H9 (cell line): ENCODE measurements around the gene TADA1. TPM values are rescaled to one million over a fixed set of nuclear protein-coding genes. Genes with fewer than 3 reads are reported as not detected.

Experiments
- DNase-seq: peaks from one replicate; pipeline ENCODE4 v3.0.0-alpha.2; 2017
- H2AFZ ChIP-seq: one replicate; pipeline ENCODE4 v1.6.1; 2013; ENCODE audit warnings: mild to moderate bottlenecking, low read length, control low read depth, moderate library complexity
- H2AK5ac ChIP-seq: 2 replicates; pipeline ENCODE4 v1.6.1; 2013; ENCODE audit warnings: low read length, control low read depth, mixed read lengths; ENCODE audit not compliant: insufficient read length
- H2BK120ac ChIP-seq: one replicate; pipeline ENCODE4 v1.6.1; 2013; ENCODE audit warnings: low read depth, mild to moderate bottlenecking, low read length, control low read depth, inconsistent platforms; ENCODE audit not compliant: poor library complexity, severe bottlenecking
- H2BK12ac ChIP-seq: 2 replicates; pipeline ENCODE4 v1.6.1; 2013; ENCODE audit warnings: low read length, control low read depth, mixed read lengths, low read depth; ENCODE audit not compliant: insufficient read length
- H2BK15ac ChIP-seq: 2 replicates; pipeline ENCODE4 v1.6.1; 2013; ENCODE audit warnings: low read depth, low read length, control low read depth
- H2BK20ac ChIP-seq: one replicate; pipeline ENCODE4 v1.6.1; 2013; ENCODE audit warnings: low read depth, mild to moderate bottlenecking, low read length, control low read depth, inconsistent platforms; ENCODE audit not compliant: poor library complexity, severe bottlenecking
- H2BK5ac ChIP-seq: 2 replicates; pipeline ENCODE4 v1.6.1; 2013; ENCODE audit warnings: low read length, control low read depth, mixed read lengths; ENCODE audit not compliant: insufficient read length
- H3K14ac ChIP-seq: 2 replicates; pipeline ENCODE4 v1.6.1; 2013; ENCODE audit warnings: low read length, control low read depth; ENCODE audit not compliant: insufficient read depth
- H3K18ac ChIP-seq: 2 replicates; pipeline ENCODE4 v1.6.1; 2013; ENCODE audit warnings: low read depth, mild to moderate bottlenecking, mixed read lengths, low read length, control low read depth; ENCODE audit not compliant: insufficient read length
- H3K23ac ChIP-seq: 2 replicates; pipeline ENCODE4 v1.6.1; 2013; ENCODE audit warnings: low read length, control low read depth, mixed read lengths, low read depth; ENCODE audit not compliant: insufficient read length
- H3K23me2 ChIP-seq: 2 replicates; pipeline ENCODE4 v1.6.1; 2013; ENCODE audit warnings: low read depth, mild to moderate bottlenecking, mixed read lengths, low read length, control low read depth; ENCODE audit not compliant: insufficient read length, poor library complexity, severe bottlenecking
- H3K27ac ChIP-seq: 2 replicates; pipeline ENCODE4 v1.5.1; 2013; ENCODE audit warnings: low read length, control low read depth, mixed read lengths, low read depth; ENCODE audit not compliant: insufficient read length
- H3K27me3 ChIP-seq: 2 replicates; pipeline ENCODE4 v1.6.1; 2013; ENCODE audit warnings: low read length, control low read depth, inconsistent platforms; ENCODE audit not compliant: insufficient read depth
- H3K4ac ChIP-seq: 2 replicates; pipeline ENCODE4 v1.6.1; 2013; ENCODE audit warnings: low read depth, mild to moderate bottlenecking, control low read depth, inconsistent platforms, low read length, moderate library complexity
- H3K4me1 ChIP-seq: 2 replicates; pipeline ENCODE4 v1.6.1; 2013; ENCODE audit warnings: low read length, control low read depth, inconsistent platforms; ENCODE audit not compliant: insufficient read depth
- H3K4me2 ChIP-seq: 2 replicates; pipeline ENCODE4 v1.6.1; 2013; ENCODE audit warnings: low read length, control low read depth, mixed read lengths; ENCODE audit not compliant: insufficient read length, insufficient read depth
- H3K56ac ChIP-seq: 2 replicates; pipeline ENCODE4 v1.6.1; 2013; ENCODE audit warnings: low read depth, mild to moderate bottlenecking, mixed read lengths, low read length, control low read depth; ENCODE audit not compliant: insufficient read length
- H3K79me1 ChIP-seq: 2 replicates; pipeline ENCODE4 v1.6.1; 2013; ENCODE audit warnings: low read depth, mild to moderate bottlenecking, moderate library complexity, low read length, control low read depth, inconsistent platforms; ENCODE audit not compliant: insufficient read depth, poor library complexity, severe bottlenecking
- H3K79me2 ChIP-seq: 2 replicates; pipeline ENCODE4 v1.6.1; 2013; ENCODE audit warnings: low read length, control low read depth, inconsistent platforms; ENCODE audit not compliant: insufficient read depth
- H3K9ac ChIP-seq: 2 replicates; pipeline ENCODE4 v1.6.1; 2013; ENCODE audit warnings: low read length, control low read depth, mixed read lengths; ENCODE audit not compliant: insufficient read length; ENCODE audit errors: extremely low read depth
- H3K9me3 ChIP-seq: one replicate; pipeline ENCODE4 v1.6.1; 2013; ENCODE audit warnings: low read depth, low read length, inconsistent platforms; ENCODE audit not compliant: control insufficient read depth
- H3T11ph ChIP-seq: one replicate; pipeline ENCODE4 v1.6.1; 2013; ENCODE audit warnings: mild to moderate bottlenecking, low read length, control low read depth, inconsistent platforms
- H4K20me1 ChIP-seq: one replicate; pipeline ENCODE4 v1.6.1; 2013; ENCODE audit not compliant: control insufficient read depth, insufficient read length, insufficient read depth
- H4K5ac ChIP-seq: 2 replicates; pipeline ENCODE4 v1.6.1; 2013; ENCODE audit warnings: low read depth, mild to moderate bottlenecking, mixed read lengths, low read length, control low read depth; ENCODE audit not compliant: insufficient read length
- H4K8ac ChIP-seq: replicated peaks from 2 replicates; pipeline ENCODE4 v1.6.1; 2013; ENCODE audit warnings: low read length, control low read depth, mixed read lengths, low read depth; ENCODE audit not compliant: insufficient read length
- H4K91ac ChIP-seq: 2 replicates; pipeline ENCODE4 v1.6.1; 2013; ENCODE audit warnings: low read depth, mild to moderate bottlenecking, moderate library complexity, mixed read lengths, low read length, control low read depth; ENCODE audit not compliant: insufficient read length
- H3K27ac Mint-ChIP-seq, 3 experiments: 2 replicates in 2 of 3; 3 replicates in 1 of 3; pipeline ENCODE4 v1.8.0; 2020 to 2021; ENCODE audit warnings: mixed read lengths in 3 of 3, mild to moderate bottlenecking in 1 of 3, moderate library complexity in 1 of 3
- H3K27me3 Mint-ChIP-seq: 2 replicates; pipeline ENCODE4 v1.8.0; 2021; ENCODE audit warnings: low read depth, mild to moderate bottlenecking, moderate library complexity, mixed read lengths
- H3K36me3 Mint-ChIP-seq, 3 experiments: 2 replicates in 2 of 3; 3 replicates in 1 of 3; pipeline ENCODE4 v1.8.0; 2020 to 2021; ENCODE audit warnings: low read depth in 3 of 3, mixed read lengths in 3 of 3; ENCODE audit not compliant: insufficient read depth in 1 of 3
- H3K4me1 Mint-ChIP-seq, 2 experiments: 2 replicates each; pipeline ENCODE4 v1.8.0; 2020; ENCODE audit warnings: mixed read lengths in 2 of 2
- H3K4me3 Mint-ChIP-seq, 2 experiments: 2 replicates in 1 of 2; 3 replicates in 1 of 2; pipeline ENCODE4 v1.8.0; 2020 to 2021; ENCODE audit warnings: mild to moderate bottlenecking in 2 of 2, mixed read lengths in 2 of 2, moderate library complexity in 1 of 2
- H3K9me3 Mint-ChIP-seq, 2 experiments: 2 replicates in 1 of 2; 3 replicates in 1 of 2; pipeline ENCODE4 v1.8.0; 2020; ENCODE audit warnings: mild to moderate bottlenecking in 2 of 2, mixed read lengths in 2 of 2, moderate library complexity in 1 of 2
- WGBS: extraction: QIAGEN DNeasy Blood & Tissue Kit; methylation state at CpG from one replicate; pipeline ENCODE4 v1.1.7; 2013; ENCODE audit warnings: missing lambda C conversion rate, low lambda C conversion rate, mixed read lengths; ENCODE audit not compliant: insufficient read length; ENCODE audit errors: extremely low coverage; 5-methylcytosine and 5-hydroxymethylcytosine counted together
- total RNA-seq: library from RNA; stranded (reverse); gene quantifications from 2 replicates; pipeline ENCODE4 v1.2.1, GENCODE V29; 2021
- TF ChIP-seq, protein P1 (sequence below): fragments of 200-600 bp; sonication (generic); conservative IDR thresholded peaks from 3 replicates; pipeline ENCODE4 v1.8.0; 2021; ENCODE audit warnings: antibody characterized with exemption, mild to moderate bottlenecking

The TADA1 gene
- total RNA-seq, 1 experiment from 2014 or later = 20.7 TPM

DNA sequence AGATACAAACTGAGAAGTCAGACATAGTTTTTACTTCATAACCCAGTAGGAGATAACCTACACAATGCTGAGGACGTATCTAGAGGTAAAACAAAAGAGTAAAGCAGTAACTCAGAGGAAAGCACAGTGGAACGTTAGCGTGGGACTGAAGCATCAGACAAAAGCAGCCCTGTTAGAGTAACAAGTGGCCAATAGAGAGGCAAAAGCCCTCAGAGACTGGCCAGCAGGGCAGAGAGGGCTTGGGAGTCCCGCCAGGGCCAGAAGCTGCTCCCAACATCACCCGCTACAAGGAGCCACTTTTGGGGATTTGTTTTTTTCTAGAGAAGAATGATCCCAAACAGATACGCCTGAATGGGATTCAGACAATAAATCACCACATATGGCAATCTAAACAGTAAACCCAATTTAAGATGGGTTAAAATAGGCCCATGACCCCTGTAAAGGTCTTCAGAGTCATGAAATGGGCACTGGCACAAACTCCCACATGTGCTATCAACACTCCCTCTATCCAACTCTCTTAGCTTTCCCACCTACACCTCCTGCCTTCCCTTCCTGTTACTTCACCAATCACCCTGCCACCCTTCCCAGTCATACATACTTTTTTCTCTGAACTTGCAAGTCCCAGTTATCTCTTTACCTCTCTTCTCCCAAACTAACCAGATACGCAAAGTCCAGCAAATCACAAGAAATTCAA is 17.2 kb downstream of the TADA1 start:
- H3K4me1 Mint-ChIP-seq = peaks cover 33 to 40% of the 10 kb centered on the region in 2 experiments
- no peak overlapping the region for H3K23ac ChIP-seq
- H3T11ph ChIP-seq = no peak overlapping the region
- no peaks in the 10 kb centered on the region for H3K9me3 Mint-ChIP-seq
- no peaks in the 10 kb centered on the region for H3K9me3 ChIP-seq
- H3K14ac ChIP-seq = no peak overlapping the region
- H3K23me2 ChIP-seq = no peaks in the 10 kb centered on the region
- no peaks in the 10 kb centered on the region for H3K27me3 Mint-ChIP-seq
- no peak overlapping the region for H3K4me3 Mint-ChIP-seq
- peaks cover 29 to 67% (median 47%) of the 10 kb centered on the region in 3 experiments; a peak in 6 of 7 replicates for H3K36me3 Mint-ChIP-seq
- H3K79me2 ChIP-seq = no peaks in the 10 kb centered on the region
- H3K4me1 ChIP-seq = peaks cover 3% of the 10 kb centered on the region; the same call in 1 of the 2 replicates
- no peak overlapping the region for H4K5ac ChIP-seq
- no CpG with 5 or more reads among the region's 7 CpGs for WGBS
- no peak overlapping the region for H3K4me2 ChIP-seq
- no peak overlapping the region for H2BK5ac ChIP-seq
- H3K79me1 ChIP-seq = no peaks in the 10 kb centered on the region
- DNase-seq = no peak
- H4K8ac ChIP-seq = no peak overlapping the region
- no peak overlapping the region for H2BK12ac ChIP-seq
- H3K27ac Mint-ChIP-seq = peak overlapping the region; percentile 0 to 64 (median 51); a peak in 4 of 7 replicates
- H3K27me3 ChIP-seq = no peaks in the 10 kb centered on the region
- H3K9ac ChIP-seq = no peak overlapping the region
- H4K20me1 ChIP-seq = no peaks in the 10 kb centered on the region
- no peak overlapping the region for H2BK15ac ChIP-seq
- H2AFZ ChIP-seq = no peak overlapping the region
- H3K4ac ChIP-seq = no peak overlapping the region
- no peak overlapping the region for H3K18ac ChIP-seq
- no peak overlapping the region for H2AK5ac ChIP-seq
- TF ChIP-seq, protein P1, sequence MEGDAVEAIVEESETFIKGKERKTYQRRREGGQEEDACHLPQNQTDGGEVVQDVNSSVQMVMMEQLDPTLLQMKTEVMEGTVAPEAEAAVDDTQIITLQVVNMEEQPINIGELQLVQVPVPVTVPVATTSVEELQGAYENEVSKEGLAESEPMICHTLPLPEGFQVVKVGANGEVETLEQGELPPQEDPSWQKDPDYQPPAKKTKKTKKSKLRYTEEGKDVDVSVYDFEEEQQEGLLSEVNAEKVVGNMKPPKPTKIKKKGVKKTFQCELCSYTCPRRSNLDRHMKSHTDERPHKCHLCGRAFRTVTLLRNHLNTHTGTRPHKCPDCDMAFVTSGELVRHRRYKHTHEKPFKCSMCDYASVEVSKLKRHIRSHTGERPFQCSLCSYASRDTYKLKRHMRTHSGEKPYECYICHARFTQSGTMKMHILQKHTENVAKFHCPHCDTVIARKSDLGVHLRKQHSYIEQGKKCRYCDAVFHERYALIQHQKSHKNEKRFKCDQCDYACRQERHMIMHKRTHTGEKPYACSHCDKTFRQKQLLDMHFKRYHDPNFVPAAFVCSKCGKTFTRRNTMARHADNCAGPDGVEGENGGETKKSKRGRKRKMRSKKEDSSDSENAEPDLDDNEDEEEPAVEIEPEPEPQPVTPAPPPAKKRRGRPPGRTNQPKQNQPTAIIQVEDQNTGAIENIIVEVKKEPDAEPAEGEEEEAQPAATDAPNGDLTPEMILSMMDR = no peak
- no peak overlapping the region for H2BK120ac ChIP-seq
- no peak overlapping the region for H2BK20ac ChIP-seq
- no peak overlapping the region for H3K56ac ChIP-seq
- H4K91ac ChIP-seq = no peak overlapping the region
- no peak overlapping the region for H3K27ac ChIP-seq
